Measurements from ENCODE around the gene HS3ST1.
"Not testable (repeated sequence)": the region's sequence is repeated elsewhere in the genome, so short reads cannot be mapped to it uniquely, and the experiment has no call there.

The HS3ST1 gene

GRCh38 chr4:11399461-11399971 is 29.2 kb downstream of the HS3ST1 start:
- no peak for DNase-seq (ENCODE audit: low read depth)

GRCh38 chr4:11397819-11398610 is 30.7 kb downstream of the HS3ST1 start:
- DNase-seq (ENCODE audit: low read depth): no peak

DNA sequence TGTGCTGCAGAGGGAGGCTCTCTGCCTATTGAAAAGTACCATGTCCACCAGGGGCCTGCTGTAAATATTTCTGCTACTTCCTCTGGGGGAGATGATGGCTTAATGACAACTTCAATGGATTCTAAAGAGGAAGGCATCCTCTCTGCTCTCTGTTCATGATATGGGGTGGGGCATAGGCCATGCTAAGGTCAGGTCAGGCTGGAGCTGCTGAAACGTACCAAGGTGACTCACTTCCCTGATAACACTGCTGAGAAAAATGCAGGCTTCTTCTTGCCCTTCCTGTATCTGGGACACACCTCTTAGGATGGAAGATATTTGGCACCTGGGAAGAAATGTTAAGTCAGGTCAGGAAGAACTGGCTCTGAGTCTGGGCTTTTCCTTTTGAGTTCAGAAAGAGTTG is 31.5 kb downstream of the HS3ST1 start:
- no peak for DNase-seq (ENCODE audit: low read depth)

GRCh38 chr4:11393551-11393950 is 35.1 kb downstream of the HS3ST1 start:
- DNase-seq (ENCODE audit: low read depth): no peak

DNA sequence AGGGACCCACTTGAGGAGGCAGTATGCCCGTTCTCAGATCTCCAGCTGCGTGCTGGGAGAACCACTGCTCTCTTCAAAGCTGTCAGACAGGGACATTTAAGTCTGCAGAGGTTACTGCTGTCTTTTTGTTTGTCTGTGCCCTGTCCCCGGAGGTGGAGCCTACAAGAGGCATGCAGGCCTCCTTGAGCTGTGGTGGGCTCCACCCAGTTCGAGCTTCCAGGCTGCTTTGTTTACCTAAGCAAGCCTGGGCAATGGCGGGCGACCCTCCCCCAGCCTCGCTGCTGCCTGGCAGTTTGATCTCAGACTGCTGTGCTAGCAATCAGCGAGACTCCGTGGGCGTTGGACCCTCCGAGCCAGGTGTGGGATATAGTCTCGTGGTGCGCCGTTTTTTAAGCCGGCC is 44.6 kb downstream of the HS3ST1 start:
- not testable (repeated sequence) for DNase-seq (ENCODE audit: low read depth)

- DNase-seq (ENCODE audit: low read depth): no peak
Measured at GRCh38 chr4:11376571-11376970, 52.1 kb downstream of the HS3ST1 start.

DNA sequence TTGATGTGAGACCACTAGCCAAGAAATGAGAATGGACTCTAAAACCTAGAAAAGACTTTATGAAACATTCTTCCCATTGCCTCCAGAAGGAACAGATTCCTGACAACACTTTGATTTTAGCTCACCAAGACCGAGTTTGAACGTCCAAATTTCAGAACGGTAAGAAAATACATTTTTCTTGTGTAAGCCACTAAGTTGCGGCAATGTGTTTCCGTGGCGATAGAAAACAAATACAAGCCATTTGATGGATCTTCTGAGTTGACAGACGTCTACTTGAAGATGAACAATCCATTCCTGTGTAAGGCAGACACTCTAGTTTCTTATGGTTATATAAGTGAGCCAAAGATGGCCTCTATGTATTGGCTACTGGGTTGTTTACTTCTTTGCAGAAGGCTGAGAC is 52.5 kb downstream of the HS3ST1 start:
- no peak for DNase-seq (ENCODE audit: low read depth)

DNA sequence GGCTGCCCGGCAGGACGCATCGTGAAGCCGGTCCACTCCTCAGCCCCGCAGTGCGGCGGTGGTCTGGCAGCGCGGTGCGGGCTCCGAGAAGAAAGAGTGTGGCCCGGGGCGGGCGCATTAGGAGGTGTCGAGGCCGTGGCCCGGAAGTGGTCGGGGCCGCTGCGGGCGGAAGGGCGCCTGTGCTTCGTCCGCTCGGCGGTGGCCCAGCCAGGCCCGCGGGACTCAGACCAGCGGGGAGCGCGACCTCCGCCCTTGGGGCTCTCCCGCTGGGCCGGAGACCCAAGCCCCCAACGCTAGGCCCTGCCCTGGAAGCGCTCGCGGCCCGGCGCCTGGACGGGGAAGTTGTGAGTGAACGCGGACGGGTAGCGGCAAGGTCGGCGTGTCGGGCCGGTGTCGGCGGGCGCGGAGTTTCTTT is 60.0 kb downstream of the HS3ST1 start:
- no peak for DNase-seq (ENCODE audit: low read depth)

- peak; percentile 32 for DNase-seq (ENCODE audit: low read depth)
Measured at GRCh38 chr4:11367371-11367770, 61.3 kb downstream of the HS3ST1 start.

DNA sequence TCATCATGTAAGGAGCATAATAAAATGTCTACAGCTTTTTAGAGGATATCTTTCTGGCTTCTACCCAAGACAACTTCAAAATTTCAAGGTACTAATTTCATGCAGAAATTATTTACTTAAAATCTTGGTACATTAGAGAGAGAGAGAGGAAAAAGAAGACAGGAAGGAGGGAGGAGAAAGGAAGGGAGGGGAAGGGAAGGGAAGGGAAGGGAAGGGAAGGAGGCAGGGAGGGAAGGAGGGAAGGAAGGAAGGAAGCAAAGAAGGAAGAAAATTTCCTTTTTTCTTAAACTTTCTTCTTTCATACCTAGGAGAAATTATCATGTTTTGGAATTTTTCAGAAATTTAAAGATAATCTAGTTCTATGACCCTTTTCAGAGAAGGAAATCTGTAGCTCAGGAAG is 61.8 kb downstream of the HS3ST1 start:
- no peak for DNase-seq (ENCODE audit: low read depth)

- no peak for DNase-seq (ENCODE audit: low read depth)
Measured at GRCh38 chr4:11365039-11365438, 63.7 kb downstream of the HS3ST1 start.

GRCh38 chr4:11359591-11359990 is 69.1 kb downstream of the HS3ST1 start:
- DNase-seq (ENCODE audit: low read depth): no peak

- DNase-seq (ENCODE audit: low read depth): no peak
Measured at GRCh38 chr4:11355226-11355625, 73.5 kb downstream of the HS3ST1 start.

DNA sequence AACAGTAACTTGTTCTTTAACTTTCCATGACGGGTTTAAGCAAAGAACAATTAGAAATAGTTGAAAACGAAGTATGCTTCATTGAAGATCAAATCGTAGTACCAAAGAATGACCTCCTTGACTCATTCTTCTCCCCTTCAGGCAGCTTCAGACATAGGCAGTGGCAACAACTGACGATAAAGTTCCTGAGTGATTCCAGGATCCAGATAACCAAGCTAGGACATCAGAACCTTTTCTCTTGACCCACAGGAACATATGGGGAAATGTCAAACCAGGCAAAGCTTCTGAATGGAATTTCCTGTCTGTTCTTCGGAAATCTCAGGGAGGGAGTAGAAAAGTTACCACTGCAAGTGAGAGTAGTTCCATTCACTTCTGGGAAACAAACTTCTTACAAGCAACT is 74.2 kb downstream of the HS3ST1 start:
- DNase-seq (ENCODE audit: low read depth): no peak

GRCh38 chr4:11348449-11349088 is 80.1 kb downstream of the HS3ST1 start:
- DNase-seq (ENCODE audit: low read depth): no peak

DNA sequence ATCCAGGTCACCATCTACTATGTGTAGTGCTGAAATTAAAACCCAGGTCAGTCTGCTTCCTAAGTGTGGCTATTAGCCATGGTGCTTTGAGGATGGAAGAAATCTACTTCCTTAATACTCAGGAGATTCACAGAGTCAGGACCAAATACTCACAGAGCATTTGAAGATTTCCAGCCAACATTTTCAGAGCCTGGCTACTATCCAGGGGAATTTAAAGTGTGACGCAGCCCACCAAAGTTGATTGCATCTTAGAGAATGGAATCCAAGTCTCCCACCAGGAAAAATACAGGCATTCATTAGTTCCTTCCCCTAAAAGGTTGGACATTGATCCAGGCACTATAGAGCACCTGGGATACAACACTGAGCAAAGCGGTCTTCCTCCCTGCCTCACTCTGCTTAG is 83.8 kb downstream of the HS3ST1 start:
- DNase-seq (ENCODE audit: low read depth): no peak

- no peak for DNase-seq (ENCODE audit: low read depth)
Measured at GRCh38 chr4:11343536-11343935, 85.2 kb downstream of the HS3ST1 start.

Data from non-pigmented ciliary epithelial cell (primary cell).